AG09319 (cell line): ENCODE measurements around the gene PPM1D.

ENCODE experiments used
- DNase-seq: peaks from one replicate; pipeline ENCODE4 v3.0.0-alpha.2; 2010; ENCODE audit warnings: low read depth; ENCODE audit errors: extremely low read depth
- CTCF ChIP-seq: IDR thresholded peaks from 2 replicates; pipeline ENCODE4 v1.5.1; 2011; ENCODE audit warnings: low read depth, mild to moderate bottlenecking, inconsistent platforms, low read length, moderate library complexity

Gene PPM1D

GRCh38 chr17:60594734-60595133 is 5.3 kb upstream of the PPM1D start:
- no peak for TF ChIP-seq CTCF
- no peak for DNase-seq

GRCh38 chr17:60597297-60597696 is 2.7 kb upstream of the PPM1D start:
- no peak for DNase-seq
- TF ChIP-seq CTCF, result no peak

GRCh38 chr17:60598001-60598736 is 1.8 kb upstream of the PPM1D start:
- DNase-seq, result no peak
- no peak for TF ChIP-seq CTCF

- no peak for DNase-seq
- no peak for TF ChIP-seq CTCF
Measured at GRCh38 chr17:60599220-60599619, 773 bp upstream of the PPM1D start.

- no peak for DNase-seq
- TF ChIP-seq CTCF, result peak; percentile 86
Measured at GRCh38 chr17:60600490-60601446, 775 bp downstream of the PPM1D start.

GRCh38 chr17:60601447-60602384 is 1.7 kb downstream of the PPM1D start:
- DNase-seq, result no peak
- no peak for TF ChIP-seq CTCF
